ENCODE measurements around the gene UNC13A. TPM values are rescaled to one million over a fixed set of nuclear protein-coding genes. Genes with fewer than 3 reads are reported as not detected.

UNC13A gene
- polyA plus RNA-seq, 1 experiment = 2.2 TPM

- Histone ChIP-seq H3K36me3 (ENCODE audit: control insufficient read depth, insufficient read depth, low read length) (no peaks in the 10 kb centered on the region), H3K27me3 (ENCODE audit: control insufficient read depth, insufficient read depth, low read length) (no peaks in the 10 kb centered on the region; the same call in 1 of the 2 replicates), H3K4me3 (ENCODE audit: low read depth, low read length) (no peak overlapping the region)
- CTCF ChIA-PET = interaction anchor here (0.6 kb wide), 1 partner anchor 224 kb away, joined by 4 read pairs; no protein-coding TSS in a partner anchor
- no peak for DNase-seq (ENCODE audit: low read depth)
- no peak for TF ChIP-seq CTCF (IDR thresholded peaks at IDR 0.05; ENCODE audit: insufficient read depth, low read depth, low read length)
- POLR2A ChIA-PET = no interaction called here
Observed at GRCh38 chr19:17665058-17665457, 23.1 kb downstream of the UNC13A start.

DNA sequence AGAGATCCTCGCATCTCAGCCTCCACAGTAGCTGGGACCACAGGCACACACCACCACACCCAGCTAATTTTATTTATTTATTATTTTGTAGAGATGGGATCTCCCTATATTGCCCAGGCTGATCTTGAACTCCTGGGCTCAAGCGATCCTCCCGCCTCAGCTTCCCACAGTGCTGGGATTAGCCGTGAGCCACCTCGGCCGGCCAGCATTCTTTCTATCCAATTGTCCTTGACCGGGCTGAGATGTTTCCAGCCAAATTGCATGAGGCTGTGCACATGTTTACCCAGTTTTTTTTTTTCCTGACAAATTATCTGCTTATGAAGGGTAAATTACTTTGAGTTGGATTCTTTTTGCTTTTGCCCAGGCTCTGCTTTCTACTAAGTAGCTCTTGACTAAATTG, 28.2 kb downstream of the UNC13A start:
- no peak overlapping the region for H3K4me3 ChIP-seq (ENCODE audit: low read depth, low read length)
- no peaks in the 10 kb centered on the region for H3K27me3 ChIP-seq (ENCODE audit: control insufficient read depth, insufficient read depth, low read length)
- DNase-seq (ENCODE audit: low read depth) = no peak
- CTCF ChIA-PET = interaction anchor here (0.8 kb wide), 1 partner anchor 164 kb away, joined by 3 read pairs; no protein-coding TSS in a partner anchor
- POLR2A ChIA-PET = no interaction called here
- no peaks in the 10 kb centered on the region for H3K36me3 ChIP-seq (ENCODE audit: control insufficient read depth, insufficient read depth, low read length)
- TF ChIP-seq CTCF (IDR thresholded peaks at IDR 0.05; ENCODE audit: insufficient read depth, low read depth, low read length) = no peak

DNA sequence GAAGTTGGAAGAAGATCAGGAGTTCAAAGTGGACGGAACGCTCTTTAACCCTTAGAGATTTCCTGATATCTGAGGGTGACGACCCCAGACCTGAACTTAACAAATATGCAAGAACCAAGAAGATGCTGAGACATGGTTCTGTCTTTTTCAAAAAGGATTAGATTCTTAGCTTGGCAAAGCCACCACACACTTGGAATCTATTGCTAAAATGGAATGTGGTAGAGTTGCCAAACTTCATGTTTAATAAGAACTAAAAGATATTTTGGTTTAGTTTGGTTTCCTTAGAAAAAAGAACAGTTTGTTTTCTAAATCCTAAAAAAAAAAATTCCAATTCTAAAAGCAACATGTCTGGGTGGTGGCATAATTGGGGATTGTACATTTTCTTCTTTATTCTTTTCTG, 29.5 kb downstream of the UNC13A start:
- Histone ChIP-seq H3K4me3 (ENCODE audit: low read depth, low read length) (no peak overlapping the region), H3K27me3 (ENCODE audit: control insufficient read depth, insufficient read depth, low read length) (no peaks in the 10 kb centered on the region), H3K36me3 (ENCODE audit: control insufficient read depth, insufficient read depth, low read length) (no peaks in the 10 kb centered on the region)
- ChIA-PET POLR2A (no interaction called here), CTCF (no interaction called here)
- TF ChIP-seq CTCF (IDR thresholded peaks at IDR 0.05; ENCODE audit: insufficient read depth, low read depth, low read length) = no peak
- DNase-seq (ENCODE audit: low read depth) = no peak

DNA sequence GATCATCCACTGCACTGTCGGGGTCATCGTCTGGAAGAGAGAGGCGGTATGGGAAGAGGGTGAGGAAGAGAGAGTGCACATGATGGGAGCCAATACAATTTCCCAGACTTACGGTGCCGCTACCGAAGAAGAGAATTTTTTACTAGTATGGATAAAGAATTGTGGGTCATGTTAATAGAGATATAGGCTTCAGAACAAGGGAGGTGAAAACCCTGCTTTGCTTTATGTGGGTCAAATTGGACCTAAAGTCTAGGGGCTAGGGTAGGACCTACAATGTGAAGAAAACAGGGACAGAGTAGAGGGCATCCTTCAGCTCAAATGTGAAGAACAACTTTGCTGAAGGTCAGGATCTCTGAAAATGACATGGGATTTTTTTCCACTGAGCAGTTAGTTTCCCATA, 29.9 kb downstream of the UNC13A start:
- H3K36me3 ChIP-seq (ENCODE audit: control insufficient read depth, insufficient read depth, low read length) = no peaks in the 10 kb centered on the region
- no peak overlapping the region for H3K4me3 ChIP-seq (ENCODE audit: low read depth, low read length)
- H3K27me3 ChIP-seq (ENCODE audit: control insufficient read depth, insufficient read depth, low read length) = no peaks in the 10 kb centered on the region
- ChIA-PET POLR2A (no interaction called here), CTCF (no interaction called here)
- no peak for DNase-seq (ENCODE audit: low read depth)
- TF ChIP-seq CTCF (IDR thresholded peaks at IDR 0.05; ENCODE audit: insufficient read depth, low read depth, low read length) = no peak

DNA sequence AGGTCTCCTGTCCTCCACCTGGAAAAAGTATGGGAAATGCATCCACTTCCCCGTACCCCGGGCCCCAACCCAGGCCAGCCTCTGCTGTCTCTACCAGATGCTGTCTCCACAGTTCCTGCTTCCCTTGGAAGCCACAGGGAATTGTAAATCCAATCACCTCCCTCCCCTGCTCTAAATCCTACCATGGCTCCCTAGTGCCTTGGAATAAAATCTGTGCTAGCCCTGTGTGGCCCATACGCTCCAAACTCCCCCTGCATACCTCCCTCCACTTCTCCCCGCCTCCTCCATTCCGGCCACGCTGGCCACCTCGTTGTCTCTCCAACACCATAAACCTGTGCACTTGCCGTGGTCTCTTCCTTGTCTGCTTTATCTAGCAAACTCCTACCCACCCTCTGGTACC, 31.2 kb downstream of the UNC13A start:
- ChIA-PET CTCF (no interaction called here), POLR2A (no interaction called here)
- no peak for DNase-seq (ENCODE audit: low read depth)
- Histone ChIP-seq H3K27me3 (ENCODE audit: control insufficient read depth, insufficient read depth, low read length) (no peaks in the 10 kb centered on the region), H3K36me3 (ENCODE audit: control insufficient read depth, insufficient read depth, low read length) (no peaks in the 10 kb centered on the region), H3K4me3 (ENCODE audit: low read depth, low read length) (no peak overlapping the region)
- no peak for TF ChIP-seq CTCF (IDR thresholded peaks at IDR 0.05; ENCODE audit: insufficient read depth, low read depth, low read length)
